Measurements from ENCODE around the gene TIMM44. TPM values are rescaled to one million over a fixed set of nuclear protein-coding genes. Genes with fewer than 3 reads are reported as not detected.
"Not testable (repeated sequence)": the region's sequence is repeated elsewhere in the genome, so short reads cannot be mapped to it uniquely, and the experiment has no call there.

The TIMM44 gene
- total RNA-seq, 2 donors from 2014 or later = 49.8 to 81.5 TPM

DNA sequence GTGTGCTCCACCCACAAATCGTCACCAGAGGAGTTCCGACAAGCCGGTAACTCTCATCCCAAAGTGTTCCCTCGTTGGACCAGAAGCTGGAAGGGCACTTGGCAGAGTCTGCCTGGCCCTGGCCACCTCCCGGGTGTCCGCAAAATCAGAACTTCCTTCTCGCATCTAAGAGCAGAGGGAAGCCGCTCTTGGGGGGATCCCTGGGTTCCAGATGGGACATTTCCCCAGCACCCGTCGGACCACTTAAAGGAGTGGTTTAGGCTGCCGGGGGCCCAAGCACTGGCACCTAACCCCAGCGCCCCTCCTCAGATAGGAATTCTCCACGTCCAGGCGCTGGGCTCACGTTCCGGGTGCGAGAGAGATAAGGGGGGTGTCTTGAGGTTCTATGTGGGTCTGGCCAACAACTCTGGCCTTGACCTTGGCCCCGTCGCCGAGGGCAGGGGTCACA is 40.6 kb downstream of the TIMM44 start:
- H3K27ac Mint-ChIP-seq = peak overlapping the region; percentile 88
- H3K27me3 Mint-ChIP-seq = no peaks in the 10 kb centered on the region
- no peak for ATAC-seq (replicated peaks)
- peaks cover 32% of the 10 kb centered on the region for H3K36me3 Mint-ChIP-seq (ENCODE audit: low read depth)
- H3K9me3 Mint-ChIP-seq = no peaks in the 10 kb centered on the region
- peaks cover 7% of the 10 kb centered on the region for H3K4me1 Mint-ChIP-seq
- peak overlapping the region; percentile 95 for H3K4me3 Mint-ChIP-seq

DNA sequence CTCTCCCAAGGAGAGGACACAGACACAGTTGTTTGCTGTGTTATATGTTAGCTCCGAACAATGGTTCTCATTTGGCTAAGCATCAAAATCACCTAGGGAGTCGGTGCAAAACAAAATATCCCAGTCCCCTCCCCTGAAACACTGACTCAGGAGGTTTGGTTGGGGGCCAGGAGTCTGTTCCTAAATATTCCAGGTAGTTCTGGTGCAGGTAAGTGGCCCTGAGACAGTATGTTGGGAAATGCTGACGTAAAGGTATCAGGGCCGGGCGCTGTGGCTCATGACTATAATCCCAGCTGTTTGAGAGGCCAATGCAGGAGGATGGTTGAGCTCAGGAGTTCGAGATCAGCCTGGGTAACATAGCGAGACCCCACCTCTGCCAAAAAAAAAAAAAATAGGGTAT is 42.1 kb downstream of the TIMM44 start:
- no peak for ATAC-seq (replicated peaks)
- no peak overlapping the region for H3K27ac Mint-ChIP-seq
- H3K4me1 Mint-ChIP-seq = peaks cover 7% of the 10 kb centered on the region
- no peak overlapping the region for H3K4me3 Mint-ChIP-seq
- no peaks in the 10 kb centered on the region for H3K27me3 Mint-ChIP-seq
- no peaks in the 10 kb centered on the region for H3K9me3 Mint-ChIP-seq
- H3K36me3 Mint-ChIP-seq (ENCODE audit: low read depth) = peaks cover 32% of the 10 kb centered on the region

DNA sequence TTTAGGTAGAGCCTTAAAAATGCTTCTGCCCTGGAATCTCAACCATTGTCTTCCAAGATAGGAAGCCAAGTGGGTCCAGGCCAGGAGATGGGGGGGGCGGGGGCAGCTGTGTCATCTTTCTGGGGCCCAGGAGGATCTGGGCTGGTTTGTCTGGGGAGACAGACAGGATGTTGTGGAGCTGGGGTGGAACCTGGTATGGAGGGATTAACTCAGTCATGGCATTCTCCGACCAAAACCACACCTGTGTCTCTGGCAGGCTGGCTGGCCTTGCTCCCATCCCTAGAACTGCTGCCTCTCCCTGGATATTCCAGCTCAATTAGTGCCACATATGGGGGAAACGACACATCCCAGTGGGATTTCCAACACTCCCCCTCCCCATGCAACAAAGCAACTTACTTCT is 42.5 kb downstream of the TIMM44 start:
- H3K4me1 Mint-ChIP-seq = peaks cover 7% of the 10 kb centered on the region
- H3K36me3 Mint-ChIP-seq (ENCODE audit: low read depth) = peaks cover 28% of the 10 kb centered on the region
- no peak overlapping the region for H3K27ac Mint-ChIP-seq
- H3K4me3 Mint-ChIP-seq = no peak overlapping the region
- ATAC-seq (replicated peaks) = no peak
- no peaks in the 10 kb centered on the region for H3K27me3 Mint-ChIP-seq
- no peaks in the 10 kb centered on the region for H3K9me3 Mint-ChIP-seq

DNA sequence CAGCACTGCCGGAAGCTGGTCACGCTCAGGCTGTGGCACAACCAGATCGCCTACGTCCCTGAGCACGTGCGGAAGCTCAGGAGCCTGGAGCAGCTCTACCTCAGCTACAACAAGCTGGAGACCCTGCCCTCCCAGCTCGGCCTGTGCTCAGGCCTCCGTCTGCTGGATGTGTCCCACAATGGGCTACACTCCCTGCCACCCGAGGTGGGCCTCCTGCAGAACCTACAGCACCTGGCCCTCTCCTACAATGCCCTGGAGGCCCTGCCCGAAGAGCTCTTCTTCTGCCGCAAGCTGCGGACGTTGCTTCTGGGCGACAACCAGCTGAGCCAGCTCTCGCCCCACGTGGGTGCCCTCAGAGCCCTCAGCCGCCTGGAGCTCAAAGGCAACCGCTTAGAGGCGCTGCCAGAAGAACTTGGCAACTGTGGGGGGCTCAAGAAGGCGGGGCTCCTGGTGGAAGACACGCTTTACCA is 43.0 kb downstream of the TIMM44 start:
- Mint-ChIP-seq H3K36me3 (ENCODE audit: low read depth) (peaks cover 23% of the 10 kb centered on the region), H3K27me3 (no peaks in the 10 kb centered on the region), H3K27ac (no peak overlapping the region), H3K4me3 (no peak overlapping the region), H3K9me3 (no peaks in the 10 kb centered on the region), H3K4me1 (peaks cover 7% of the 10 kb centered on the region)
- no peak for ATAC-seq (replicated peaks)

DNA sequence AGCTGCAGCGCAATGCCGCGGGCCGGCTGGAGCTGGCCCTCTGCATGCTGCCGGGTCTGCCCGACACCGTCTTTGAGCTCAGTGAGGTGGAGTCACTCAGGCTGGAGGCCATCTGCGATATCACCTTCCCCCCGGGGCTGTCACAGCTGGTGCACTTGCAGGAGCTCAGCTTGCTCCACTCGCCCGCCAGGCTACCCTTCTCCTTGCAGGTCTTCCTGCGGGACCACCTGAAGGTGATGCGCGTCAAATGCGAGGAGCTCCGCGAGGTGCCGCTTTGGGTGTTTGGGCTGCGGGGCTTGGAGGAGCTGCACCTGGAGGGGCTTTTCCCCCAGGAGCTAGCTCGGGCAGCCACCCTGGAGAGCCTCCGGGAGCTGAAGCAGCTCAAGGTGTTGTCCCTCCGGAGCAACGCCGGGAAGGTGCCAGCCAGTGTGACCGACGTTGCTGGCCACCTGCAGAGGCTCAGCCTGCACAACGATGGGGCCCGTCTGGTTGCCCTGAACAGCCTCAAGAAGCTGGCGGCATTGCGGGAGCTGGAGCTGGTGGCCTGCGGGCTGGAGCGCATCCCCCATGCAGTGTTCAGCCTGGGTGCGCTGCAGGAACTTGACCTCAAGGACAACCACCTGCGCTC is 43.6 kb downstream of the TIMM44 start:
- no peaks in the 10 kb centered on the region for H3K27me3 Mint-ChIP-seq
- H3K36me3 Mint-ChIP-seq (ENCODE audit: low read depth) = peaks cover 17% of the 10 kb centered on the region
- peaks cover 4% of the 10 kb centered on the region for H3K4me1 Mint-ChIP-seq
- no peak for ATAC-seq (replicated peaks)
- H3K27ac Mint-ChIP-seq = no peak overlapping the region
- H3K9me3 Mint-ChIP-seq = no peaks in the 10 kb centered on the region
- H3K4me3 Mint-ChIP-seq = no peak overlapping the region

DNA sequence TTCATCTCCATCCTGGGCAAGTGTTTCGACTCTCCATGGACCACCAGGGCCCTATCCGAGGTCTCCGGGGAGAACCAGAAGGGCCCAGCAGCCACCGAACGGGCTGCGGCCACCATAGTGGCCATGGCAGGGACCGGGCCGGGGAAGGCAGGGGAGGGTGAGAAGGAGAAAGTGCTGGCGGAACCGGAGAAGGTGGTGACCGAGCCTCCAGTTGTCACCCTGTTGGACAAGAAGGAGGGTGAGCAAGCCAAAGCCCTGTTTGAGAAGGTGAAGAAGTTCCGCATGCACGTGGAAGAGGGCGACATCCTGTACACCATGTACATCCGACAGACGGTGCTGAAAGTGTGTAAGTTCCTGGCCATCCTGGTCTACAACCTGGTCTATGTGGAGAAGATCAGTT is 44.5 kb downstream of the TIMM44 start:
- no peaks in the 10 kb centered on the region for H3K27me3 Mint-ChIP-seq
- no peak for ATAC-seq (replicated peaks)
- H3K27ac Mint-ChIP-seq = no peak overlapping the region
- H3K36me3 Mint-ChIP-seq (ENCODE audit: low read depth) = peaks cover 9% of the 10 kb centered on the region
- H3K4me1 Mint-ChIP-seq = no peaks in the 10 kb centered on the region
- no peak overlapping the region for H3K4me3 Mint-ChIP-seq
- H3K9me3 Mint-ChIP-seq = no peaks in the 10 kb centered on the region

DNA sequence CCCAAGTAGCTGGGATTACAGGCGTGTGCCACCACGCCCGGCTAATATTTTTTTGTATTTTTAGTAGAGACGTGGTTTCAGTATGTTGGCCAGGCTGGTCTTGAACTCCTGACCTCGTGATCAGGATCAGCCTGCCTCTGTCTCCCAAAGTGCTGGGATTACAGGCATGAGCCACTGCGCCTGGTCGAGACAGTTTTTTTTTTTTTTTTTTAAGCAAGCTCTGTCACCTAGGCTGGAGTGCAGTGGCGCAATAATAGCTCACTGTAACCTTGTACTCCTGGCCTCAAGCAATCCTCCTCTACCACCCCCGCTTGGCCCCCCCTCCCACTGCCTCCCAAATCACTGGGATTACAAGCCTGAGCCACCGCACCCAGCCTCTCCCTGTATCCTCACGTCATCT is 46.2 kb downstream of the TIMM44 start:
- ATAC-seq (replicated peaks) = no peak
- H3K36me3 Mint-ChIP-seq (ENCODE audit: low read depth) = no peaks in the 10 kb centered on the region
- H3K27ac Mint-ChIP-seq = no peak overlapping the region
- no peaks in the 10 kb centered on the region for H3K4me1 Mint-ChIP-seq
- H3K9me3 Mint-ChIP-seq = no peaks in the 10 kb centered on the region
- H3K4me3 Mint-ChIP-seq = no peak overlapping the region
- H3K27me3 Mint-ChIP-seq = no peaks in the 10 kb centered on the region

DNA sequence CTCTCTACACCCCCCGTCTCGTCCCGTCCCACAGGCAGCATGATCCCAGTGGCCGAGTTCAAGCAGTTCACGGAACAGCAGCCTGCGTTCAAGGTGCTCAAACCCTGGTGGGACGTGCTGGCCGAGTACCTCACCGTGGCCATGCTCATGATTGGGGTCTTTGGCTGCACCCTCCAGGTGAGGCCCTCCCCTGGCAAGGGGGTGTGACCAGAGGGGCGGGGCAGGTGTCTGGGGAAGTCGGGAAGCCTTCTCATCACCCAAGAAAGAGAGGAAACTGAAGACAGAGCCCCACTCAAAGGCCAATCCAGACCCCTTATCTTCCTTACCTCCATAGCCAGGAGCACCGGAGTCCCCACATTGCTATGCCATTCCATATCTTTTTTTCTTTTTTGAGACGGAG is 47.9 kb downstream of the TIMM44 start:
- no peaks in the 10 kb centered on the region for H3K4me1 Mint-ChIP-seq
- ATAC-seq (replicated peaks) = no peak
- H3K9me3 Mint-ChIP-seq = no peaks in the 10 kb centered on the region
- H3K27ac Mint-ChIP-seq = no peak overlapping the region
- no peak overlapping the region for H3K4me3 Mint-ChIP-seq
- H3K36me3 Mint-ChIP-seq (ENCODE audit: low read depth) = no peaks in the 10 kb centered on the region
- H3K27me3 Mint-ChIP-seq = no peaks in the 10 kb centered on the region

DNA sequence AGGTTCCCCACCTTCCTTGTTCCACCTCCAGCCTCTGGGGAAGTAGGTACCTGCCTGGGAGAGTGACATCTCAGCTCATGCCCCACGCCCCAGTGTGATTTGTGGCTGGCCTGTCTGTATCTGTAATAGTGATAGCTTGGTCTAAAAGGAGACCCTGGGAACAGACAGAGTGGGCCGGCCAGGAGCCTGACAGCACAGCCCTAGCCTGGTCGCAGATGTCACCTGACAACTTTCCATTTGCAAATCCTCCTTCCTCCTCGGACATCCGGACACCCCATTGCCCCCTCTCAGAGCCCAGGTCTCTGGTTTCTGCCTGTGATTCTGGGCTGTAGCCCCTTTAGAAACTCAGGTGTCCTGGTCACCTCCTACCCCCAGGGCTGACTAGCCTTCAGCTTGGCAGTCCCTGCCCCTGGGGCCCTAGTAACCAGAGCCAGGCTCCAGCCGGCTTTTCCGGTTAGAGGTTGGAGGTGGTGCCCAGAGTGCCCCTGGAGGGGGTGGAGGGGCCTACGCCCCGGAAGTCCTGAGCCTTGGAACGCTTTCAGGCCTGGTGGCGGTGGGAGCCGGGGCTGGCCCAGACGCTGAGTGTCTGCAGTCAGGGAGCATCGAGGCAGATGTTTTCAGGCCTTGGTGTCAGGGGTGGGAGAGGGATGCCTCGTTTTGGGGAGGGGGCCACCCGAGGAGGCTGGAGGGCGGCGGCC is 48.7 kb downstream of the TIMM44 start:
- H3K4me3 Mint-ChIP-seq = no peak overlapping the region
- ATAC-seq (replicated peaks) = no peak
- no peaks in the 10 kb centered on the region for H3K4me1 Mint-ChIP-seq
- no peaks in the 10 kb centered on the region for H3K9me3 Mint-ChIP-seq
- H3K36me3 Mint-ChIP-seq (ENCODE audit: low read depth) = no peaks in the 10 kb centered on the region
- H3K27ac Mint-ChIP-seq = peak overlapping the region; percentile 15
- no peaks in the 10 kb centered on the region for H3K27me3 Mint-ChIP-seq

DNA sequence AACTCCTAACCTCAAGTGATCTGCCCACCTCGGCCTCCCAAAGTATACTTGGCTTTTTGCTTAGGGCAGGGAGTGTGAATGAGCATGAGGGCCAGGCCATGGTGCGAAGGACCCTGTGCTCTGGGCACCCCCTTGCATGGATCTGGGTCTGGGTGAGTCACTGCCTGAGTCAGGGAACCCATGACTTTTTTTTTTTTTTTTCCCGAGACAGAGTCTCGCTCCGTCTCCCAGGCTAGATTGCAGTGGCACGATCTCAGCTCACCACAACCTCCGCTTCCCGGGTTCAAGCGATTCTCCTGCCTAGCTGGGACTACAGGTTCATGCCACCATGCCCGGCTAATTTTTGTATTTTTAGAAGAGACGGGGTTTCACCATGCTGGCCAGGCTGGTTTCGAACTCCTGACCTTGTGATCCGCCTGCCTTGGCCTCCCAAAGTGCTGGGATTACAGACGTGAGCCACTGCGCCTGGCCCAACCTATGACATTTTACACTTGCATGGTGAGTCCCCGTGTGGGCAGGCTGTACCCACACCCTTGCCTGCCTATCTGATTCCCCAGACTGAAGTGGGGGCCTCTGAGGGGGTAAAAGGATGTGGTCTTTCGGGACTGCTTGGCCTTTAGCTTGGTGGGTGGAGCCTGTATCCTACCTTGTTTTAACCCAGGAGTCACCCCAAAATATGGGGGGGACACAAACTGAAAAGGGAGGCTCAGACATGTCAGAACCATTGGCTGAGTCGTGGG is 49.9 kb downstream of the TIMM44 start:
- not testable (repeated sequence) for H3K36me3 Mint-ChIP-seq (ENCODE audit: low read depth); ATAC-seq (replicated peaks); H3K27me3 Mint-ChIP-seq; H3K27ac Mint-ChIP-seq; H3K4me1 Mint-ChIP-seq; H3K9me3 Mint-ChIP-seq; H3K4me3 Mint-ChIP-seq

DNA sequence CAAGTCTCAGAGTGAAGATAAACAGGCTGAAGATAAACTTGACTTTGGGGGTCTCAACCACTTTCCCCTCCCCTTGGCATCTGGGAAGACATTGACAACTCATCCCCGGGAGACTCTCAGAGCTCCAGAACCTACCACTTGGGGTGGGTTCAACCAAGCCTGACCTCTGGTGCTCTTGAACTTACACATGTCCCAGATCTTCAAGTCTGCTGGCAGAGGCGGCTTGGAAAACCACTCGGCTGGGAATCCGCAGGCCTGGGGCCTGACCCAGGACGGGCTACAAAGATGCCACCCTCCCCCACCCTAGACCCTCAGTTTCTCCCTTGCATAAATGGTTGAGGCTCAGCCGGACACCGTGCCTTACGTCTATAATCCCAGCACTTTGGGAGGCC is 54.6 kb downstream of the TIMM44 start:
- H3K27me3 Mint-ChIP-seq = no peaks in the 10 kb centered on the region
- no peak overlapping the region for H3K4me3 Mint-ChIP-seq
- H3K9me3 Mint-ChIP-seq = no peaks in the 10 kb centered on the region
- H3K4me1 Mint-ChIP-seq = no peaks in the 10 kb centered on the region
- H3K36me3 Mint-ChIP-seq (ENCODE audit: low read depth) = no peaks in the 10 kb centered on the region
- no peak overlapping the region for H3K27ac Mint-ChIP-seq
- ATAC-seq (replicated peaks) = no peak

DNA sequence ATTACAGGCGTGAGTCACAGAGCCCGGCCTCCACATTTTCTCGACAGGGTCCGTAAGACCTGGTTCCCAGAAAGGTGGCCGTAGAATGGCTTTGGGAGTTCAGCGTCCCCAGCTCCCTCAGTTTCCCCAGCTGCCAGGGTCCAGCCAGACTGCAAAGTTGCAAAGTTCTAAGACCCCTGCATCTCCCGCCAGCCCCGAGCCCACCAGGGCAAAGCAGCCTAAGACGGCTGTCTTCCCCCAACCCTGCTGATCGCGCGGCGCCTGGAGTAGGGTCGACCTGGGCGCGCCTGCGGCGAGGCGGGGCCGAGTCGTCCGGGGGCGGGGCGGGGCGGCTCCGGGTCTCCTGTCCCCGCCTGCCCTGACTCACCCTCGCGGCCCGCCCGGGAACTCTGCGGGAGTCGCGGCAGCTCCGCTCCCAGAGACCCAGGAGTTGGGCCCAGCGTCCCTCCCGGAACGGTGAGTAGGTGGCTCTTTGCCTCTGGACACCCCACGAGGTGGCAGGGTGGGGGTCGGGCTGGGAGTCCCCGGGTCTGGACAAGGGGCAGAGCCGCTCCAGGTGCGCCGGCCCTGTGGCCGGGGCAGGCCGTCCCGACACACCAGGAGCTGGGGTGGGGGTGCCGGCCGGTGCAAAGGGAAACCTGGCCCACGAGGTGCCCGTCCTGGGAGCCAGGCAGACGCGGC is 55.2 kb downstream of the TIMM44 start, which contains the start of gene LRRC8E:
LRRC8E (plus strand) TSS at position 366 of the 681 bp plus-strand sequence. CDS start 7,094 bp downstream, outside the sequence.
- no peaks in the 10 kb centered on the region for H3K9me3 Mint-ChIP-seq
- H3K4me1 Mint-ChIP-seq = no peaks in the 10 kb centered on the region
- ATAC-seq (replicated peaks) = peak; percentile 81
- H3K27me3 Mint-ChIP-seq = no peaks in the 10 kb centered on the region
- H3K27ac Mint-ChIP-seq = no peak within 1 kb of the TSS
- no peak within 1 kb of the TSS for H3K4me3 Mint-ChIP-seq
- no peaks in the 10 kb centered on the region for H3K36me3 Mint-ChIP-seq (ENCODE audit: low read depth)

DNA sequence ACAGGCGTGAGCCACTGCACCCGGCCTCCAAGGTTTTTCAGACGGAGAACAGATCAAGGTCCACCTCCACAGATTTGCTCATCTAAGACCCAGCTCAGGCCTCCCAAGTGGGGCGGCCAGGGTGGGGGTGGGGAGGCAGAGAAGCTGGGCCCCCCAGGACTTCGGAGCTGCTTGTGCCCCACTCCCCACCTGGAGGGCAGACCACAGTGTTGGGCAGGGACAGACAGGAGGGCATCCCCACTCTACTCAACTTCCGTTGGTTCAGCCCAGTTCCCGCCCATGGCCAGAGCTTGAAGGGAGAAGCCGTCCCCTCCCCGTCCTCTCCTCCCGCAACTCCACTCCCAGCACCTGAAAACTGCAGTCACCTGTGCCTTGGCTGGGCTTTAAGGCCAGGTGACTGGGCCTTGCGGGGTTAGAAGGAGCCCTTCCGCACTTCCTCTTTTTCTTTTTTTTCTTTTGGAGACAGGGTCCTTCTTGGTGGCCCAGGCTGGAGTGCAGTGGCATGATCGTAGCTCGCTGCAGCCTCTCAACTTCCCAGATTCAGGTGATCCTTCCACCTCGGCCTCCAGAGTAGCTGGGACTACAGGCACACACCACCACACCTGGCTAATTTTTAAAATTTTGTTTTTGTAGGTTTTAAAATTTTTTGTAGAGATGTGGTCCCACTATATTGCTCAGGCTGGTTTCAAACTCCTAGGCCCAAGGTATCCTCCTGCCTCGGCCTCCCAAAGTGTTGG is 55.9 kb downstream of the TIMM44 start:
- Mint-ChIP-seq H3K4me1 (no peaks in the 10 kb centered on the region), H3K9me3 (no peaks in the 10 kb centered on the region)

DNA sequence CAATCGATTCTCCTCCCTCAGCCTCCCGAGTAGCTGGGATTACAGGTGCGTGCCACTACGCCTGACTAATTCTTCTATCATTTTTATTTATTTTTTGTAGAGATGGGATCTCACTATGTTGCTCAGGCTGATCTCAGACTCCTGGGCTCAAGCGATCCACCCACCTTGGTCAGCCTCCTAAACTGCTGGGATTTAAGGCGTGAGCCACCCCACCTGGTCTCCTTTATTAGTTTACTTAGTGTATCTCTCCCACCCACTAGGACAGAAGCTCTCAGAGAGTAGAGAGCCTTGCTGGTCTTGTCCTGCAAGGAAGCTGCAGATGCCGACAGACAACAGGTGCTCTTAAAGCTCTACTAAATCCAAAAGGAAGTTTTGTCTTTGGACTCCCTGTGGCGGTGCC is 57.6 kb downstream of the TIMM44 start:
- no peak for ATAC-seq (replicated peaks)
- no peak overlapping the region for H3K27ac Mint-ChIP-seq
- no peaks in the 10 kb centered on the region for H3K36me3 Mint-ChIP-seq (ENCODE audit: low read depth)
- H3K27me3 Mint-ChIP-seq = no peaks in the 10 kb centered on the region
- H3K4me1 Mint-ChIP-seq = no peaks in the 10 kb centered on the region
- no peak overlapping the region for H3K4me3 Mint-ChIP-seq
- no peaks in the 10 kb centered on the region for H3K9me3 Mint-ChIP-seq

More for the DNA sequence above, 55.9 kb downstream of the TIMM44 start:
- H3K4me3 Mint-ChIP-seq = no peak overlapping the region
- H3K27ac Mint-ChIP-seq = no peak overlapping the region
- no peaks in the 10 kb centered on the region for H3K36me3 Mint-ChIP-seq (ENCODE audit: low read depth)
- H3K27me3 Mint-ChIP-seq = no peaks in the 10 kb centered on the region
- ATAC-seq (replicated peaks) = no peak

All from activated T-helper 17 cell treated with anti-CD3 and anti-CD28 coated beads, Interleukin-2, amount 50 U/mL, for 72 hours (primary cell).